ENCODE data around the gene KAZN.

The KAZN gene

GRCh38 chr1:14615549-14616218, 17.2 kb downstream of the KAZN start:
- peak; percentile 80 for DNase-seq

GRCh38 chr1:14616632-14617396, 18.3 kb downstream of the KAZN start:
- DNase-seq = no peak

- no peak for DNase-seq
Observed at GRCh38 chr1:14617791-14618190, 19.3 kb downstream of the KAZN start.

- no peak for DNase-seq
Observed at GRCh38 chr1:14620941-14621340, 22.5 kb downstream of the KAZN start.

GRCh38 chr1:14623090-14623489, 24.6 kb downstream of the KAZN start:
- DNase-seq = no peak

- no peak for DNase-seq
Observed at GRCh38 chr1:14624941-14625340, 26.5 kb downstream of the KAZN start.

- DNase-seq = no peak
Observed at GRCh38 chr1:14625572-14625971, 27.1 kb downstream of the KAZN start.

GRCh38 chr1:14625996-14626395, 27.5 kb downstream of the KAZN start:
- DNase-seq = no peak

GRCh38 chr1:14626869-14627607, 28.6 kb downstream of the KAZN start:
- no peak for DNase-seq

GRCh38 chr1:14627608-14628489, 29.4 kb downstream of the KAZN start:
- no peak for DNase-seq

- no peak for DNase-seq
Observed at GRCh38 chr1:14629363-14630014, 31.0 kb downstream of the KAZN start.

- no peak for DNase-seq
Observed at GRCh38 chr1:14630986-14631385, 32.5 kb downstream of the KAZN start.

- no peak for DNase-seq
Observed at GRCh38 chr1:14631421-14631820, 32.9 kb downstream of the KAZN start.

- no peak for DNase-seq
Observed at GRCh38 chr1:14634486-14634885, 36.0 kb downstream of the KAZN start.

- DNase-seq = no peak
Observed at GRCh38 chr1:14635421-14635820, 36.9 kb downstream of the KAZN start.

GRCh38 chr1:14636897-14637632, 38.6 kb downstream of the KAZN start:
- no peak for DNase-seq

GRCh38 chr1:14639291-14640050, 41.0 kb downstream of the KAZN start:
- no peak for DNase-seq

- no peak for DNase-seq
Observed at GRCh38 chr1:14642712-14643111, 44.2 kb downstream of the KAZN start.

- DNase-seq = no peak
Observed at GRCh38 chr1:14646973-14647372, 48.5 kb downstream of the KAZN start.

GRCh38 chr1:14647777-14648176, 49.3 kb downstream of the KAZN start:
- no peak for DNase-seq

GRCh38 chr1:14648391-14648790, 49.9 kb downstream of the KAZN start:
- no peak for DNase-seq
